ENCODE measurements around the gene ZNF583. TPM values are rescaled to one million over a fixed set of nuclear protein-coding genes. Genes with fewer than 3 reads are reported as not detected.

ZNF583 gene
- total RNA-seq = 2.9 and 3.6 TPM in 2 replicates

DNA sequence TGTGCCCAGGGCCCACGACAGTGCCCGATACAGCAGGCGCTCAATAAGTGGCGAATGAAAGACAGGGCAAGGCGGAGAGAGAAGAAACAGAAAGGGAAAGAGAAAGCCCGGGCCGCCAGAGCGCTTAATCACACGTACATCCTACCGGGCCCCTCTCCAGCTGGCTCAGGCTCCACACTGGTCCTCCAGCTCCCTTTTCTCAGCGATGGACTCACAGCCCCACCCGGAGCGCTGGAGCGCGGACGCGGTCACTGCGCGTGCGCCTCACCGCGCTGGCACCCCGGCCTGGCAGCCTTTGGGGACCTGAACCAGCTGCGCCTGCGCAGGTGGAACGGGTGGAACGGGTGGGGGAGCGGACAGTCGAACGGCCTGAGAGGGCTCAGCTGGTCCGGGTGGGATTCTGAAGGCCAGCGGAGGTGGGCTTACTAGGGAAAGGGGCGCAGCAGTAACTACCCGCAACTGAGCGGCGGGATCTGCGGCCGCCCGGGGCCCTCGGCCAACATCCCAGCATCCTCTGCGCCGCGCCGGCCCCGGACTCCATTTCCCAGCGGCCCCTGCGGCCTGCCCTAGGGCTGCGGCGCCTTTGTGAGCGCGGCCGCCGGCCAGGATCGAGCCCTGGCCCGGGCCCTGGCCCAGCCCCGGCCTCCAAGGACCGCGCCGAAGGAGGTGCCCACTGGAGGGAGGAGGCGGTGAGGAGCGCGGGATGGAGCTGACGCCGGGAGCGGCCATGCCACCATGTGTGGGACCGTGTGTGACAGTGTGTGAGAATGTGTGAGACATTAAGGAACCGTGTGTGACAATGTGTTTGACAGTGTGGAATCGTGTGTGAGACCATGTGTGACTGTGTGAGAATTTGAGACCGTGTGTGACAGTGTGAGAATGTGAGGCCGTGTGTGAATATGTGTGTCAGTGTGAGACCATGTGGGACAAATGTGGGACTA lies at the start of gene ZNF583:
Gene ZNF583 (plus strand): TSS at position 569 of the 941 bp plus-strand sequence. CDS start 2,783 bp downstream, outside the sequence.
- TF ChIP-seq, protein P1, sequence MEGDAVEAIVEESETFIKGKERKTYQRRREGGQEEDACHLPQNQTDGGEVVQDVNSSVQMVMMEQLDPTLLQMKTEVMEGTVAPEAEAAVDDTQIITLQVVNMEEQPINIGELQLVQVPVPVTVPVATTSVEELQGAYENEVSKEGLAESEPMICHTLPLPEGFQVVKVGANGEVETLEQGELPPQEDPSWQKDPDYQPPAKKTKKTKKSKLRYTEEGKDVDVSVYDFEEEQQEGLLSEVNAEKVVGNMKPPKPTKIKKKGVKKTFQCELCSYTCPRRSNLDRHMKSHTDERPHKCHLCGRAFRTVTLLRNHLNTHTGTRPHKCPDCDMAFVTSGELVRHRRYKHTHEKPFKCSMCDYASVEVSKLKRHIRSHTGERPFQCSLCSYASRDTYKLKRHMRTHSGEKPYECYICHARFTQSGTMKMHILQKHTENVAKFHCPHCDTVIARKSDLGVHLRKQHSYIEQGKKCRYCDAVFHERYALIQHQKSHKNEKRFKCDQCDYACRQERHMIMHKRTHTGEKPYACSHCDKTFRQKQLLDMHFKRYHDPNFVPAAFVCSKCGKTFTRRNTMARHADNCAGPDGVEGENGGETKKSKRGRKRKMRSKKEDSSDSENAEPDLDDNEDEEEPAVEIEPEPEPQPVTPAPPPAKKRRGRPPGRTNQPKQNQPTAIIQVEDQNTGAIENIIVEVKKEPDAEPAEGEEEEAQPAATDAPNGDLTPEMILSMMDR (IDR thresholded peaks at IDR 0.05; ENCODE audit: insufficient read depth, low read length, poor library complexity, severe bottlenecking) = no peak
- Histone ChIP-seq H3K4me3 (ENCODE audit: low read depth, low read length) (peak within 1 kb of the TSS; percentile 81), H3K36me3 (ENCODE audit: control insufficient read depth, insufficient read depth, low read length) (peaks cover 3% of the 10 kb centered on the region), H3K27me3 (ENCODE audit: control insufficient read depth, insufficient read depth, low read length) (no peaks in the 10 kb centered on the region)
- peak; percentile 76 for DNase-seq (ENCODE audit: low read depth)

DNA sequence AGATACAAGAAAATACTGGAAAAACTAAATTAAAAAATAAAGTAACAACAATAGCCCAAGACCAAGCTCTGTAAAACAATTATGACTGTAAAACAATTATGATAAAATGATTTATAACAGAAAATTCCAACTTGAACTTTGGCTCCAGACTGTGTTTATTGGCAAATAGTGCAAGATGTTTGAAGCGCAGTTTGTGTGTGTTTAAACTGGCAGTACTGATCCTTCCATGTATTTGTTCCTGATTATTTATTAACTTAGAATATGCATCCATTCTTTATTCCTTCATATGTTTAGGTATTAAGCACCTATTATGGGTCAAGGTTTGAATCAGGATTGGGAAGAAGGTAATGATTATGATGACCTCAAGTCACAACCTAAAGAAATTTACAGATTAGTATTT lies 48.6 kb upstream of the ZNF583 start:
- no peak for DNase-seq (ENCODE audit: low read depth)
- Histone ChIP-seq H3K36me3 (ENCODE audit: control insufficient read depth, insufficient read depth, low read length) (no peaks in the 10 kb centered on the region), H3K27me3 (ENCODE audit: control insufficient read depth, insufficient read depth, low read length) (no peaks in the 10 kb centered on the region), H3K4me3 (ENCODE audit: low read depth, low read length) (no peak overlapping the region)
- TF ChIP-seq, protein P1 (IDR thresholded peaks at IDR 0.05; ENCODE audit: insufficient read depth, low read length, poor library complexity, severe bottlenecking) = no peak

DNA sequence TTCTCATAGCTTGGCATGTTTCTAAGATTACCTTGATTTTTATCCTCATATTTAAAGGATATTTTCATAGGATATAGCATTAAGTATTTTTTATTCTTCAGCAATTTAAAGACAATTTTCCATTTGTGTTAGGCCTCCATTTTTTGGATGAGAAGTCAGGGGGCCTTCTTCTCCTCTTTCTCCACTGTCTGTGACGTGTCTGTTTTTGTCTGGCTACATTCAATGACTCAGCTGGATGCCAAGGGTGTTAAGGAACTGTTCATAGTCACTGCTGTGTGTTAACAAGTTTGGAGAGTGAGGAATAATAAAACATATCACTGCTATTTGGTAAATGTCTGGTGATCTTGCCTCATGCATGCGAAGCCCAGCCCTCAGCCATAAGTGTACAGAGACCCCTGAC lies 47.2 kb upstream of the ZNF583 start:
- TF ChIP-seq, protein P1 (IDR thresholded peaks at IDR 0.05; ENCODE audit: insufficient read depth, low read length, poor library complexity, severe bottlenecking) = no peak
- Histone ChIP-seq H3K36me3 (ENCODE audit: control insufficient read depth, insufficient read depth, low read length) (no peaks in the 10 kb centered on the region), H3K4me3 (ENCODE audit: low read depth, low read length) (no peak overlapping the region), H3K27me3 (ENCODE audit: control insufficient read depth, insufficient read depth, low read length) (no peaks in the 10 kb centered on the region)
- no peak for DNase-seq (ENCODE audit: low read depth)

DNA sequence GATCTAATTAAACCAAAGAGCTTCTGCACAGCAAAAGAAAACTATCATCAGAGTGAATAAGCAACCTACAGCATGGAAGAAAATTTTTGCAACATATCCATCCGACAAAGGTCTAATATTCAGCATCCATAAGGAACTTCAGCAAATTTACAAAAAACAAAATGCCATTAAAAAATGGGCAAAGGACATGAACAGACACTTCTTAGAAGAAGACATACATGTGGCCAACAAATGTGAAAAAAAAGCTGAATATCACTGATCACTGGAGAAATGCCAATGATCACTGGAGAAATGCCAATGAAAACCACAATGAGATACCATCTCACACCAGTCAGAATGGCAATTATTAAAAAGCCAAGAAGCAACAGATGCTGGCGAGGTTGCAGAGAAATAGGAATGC lies 43.3 kb upstream of the ZNF583 start:
- no peak for DNase-seq (ENCODE audit: low read depth)

DNA sequence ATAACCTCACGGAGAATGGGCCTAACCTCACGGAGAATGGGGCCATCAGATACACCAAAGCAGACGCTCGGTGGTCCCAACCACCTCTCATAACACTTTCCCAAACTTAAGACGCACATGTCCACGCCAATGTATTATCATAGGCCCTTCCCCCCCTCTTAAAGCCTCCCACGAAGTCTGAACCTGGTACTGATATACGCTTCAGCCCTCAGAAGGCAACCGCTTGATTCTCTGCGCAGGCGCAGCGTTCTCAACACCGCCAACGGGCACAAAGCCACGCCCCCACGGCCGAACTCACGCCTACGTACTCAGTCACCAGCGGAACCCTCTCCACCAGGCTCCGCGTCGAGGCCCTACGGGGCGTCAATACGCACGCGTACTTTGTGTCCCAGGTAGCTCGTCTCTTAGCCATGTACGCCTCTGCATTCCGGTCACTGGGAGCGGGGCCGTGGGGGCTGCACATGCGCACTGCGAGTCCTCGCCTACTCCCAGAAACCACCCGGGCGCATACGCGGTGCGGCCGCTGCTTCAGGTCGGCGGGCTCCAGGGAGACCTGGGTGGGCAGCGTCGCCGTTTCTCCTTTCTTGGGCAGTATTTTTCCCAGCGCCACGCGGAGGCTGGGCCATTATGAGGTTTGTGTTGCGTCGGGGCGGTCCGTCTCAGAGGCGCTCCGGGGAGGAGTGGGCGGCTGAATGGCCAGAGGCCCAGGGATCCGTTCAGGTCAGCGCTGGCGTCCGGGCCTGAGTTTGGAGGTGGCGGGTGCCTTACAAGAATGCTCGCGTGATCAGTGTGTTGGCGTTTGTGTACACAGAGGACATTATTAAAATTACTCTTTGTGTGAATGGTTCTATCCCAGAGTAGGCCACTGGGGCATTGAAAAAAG lies 36.1 kb upstream of the ZNF583 start:
- H3K4me3 ChIP-seq (ENCODE audit: low read depth, low read length) = peak overlapping the region; percentile 59
- peak; percentile 82 for DNase-seq (ENCODE audit: low read depth)
- H3K36me3 ChIP-seq (ENCODE audit: control insufficient read depth, insufficient read depth, low read length) = no peaks in the 10 kb centered on the region
- TF ChIP-seq, protein P1 (IDR thresholded peaks at IDR 0.05; ENCODE audit: insufficient read depth, low read length, poor library complexity, severe bottlenecking) = no peak
- H3K27me3 ChIP-seq (ENCODE audit: control insufficient read depth, insufficient read depth, low read length) = no peaks in the 10 kb centered on the region

More for the DNA sequence above, 43.3 kb upstream of the ZNF583 start:
- H3K27me3 ChIP-seq (ENCODE audit: control insufficient read depth, insufficient read depth, low read length) = no peaks in the 10 kb centered on the region
- no peak overlapping the region for H3K4me3 ChIP-seq (ENCODE audit: low read depth, low read length)
- TF ChIP-seq, protein P1 (IDR thresholded peaks at IDR 0.05; ENCODE audit: insufficient read depth, low read length, poor library complexity, severe bottlenecking) = no peak
- no peaks in the 10 kb centered on the region for H3K36me3 ChIP-seq (ENCODE audit: control insufficient read depth, insufficient read depth, low read length)
